NOMO-1 treated with DMSO at 0.1 percent for 48 hours (cell line): ENCODE results near the gene MTCL1.

Experiments
- DNase-seq: peaks from one replicate; lab custom pipeline; 2025; ENCODE audit not compliant: unreplicated experiment; lab: John Stamatoyannopoulos, UW

MTCL1 gene

DNA sequence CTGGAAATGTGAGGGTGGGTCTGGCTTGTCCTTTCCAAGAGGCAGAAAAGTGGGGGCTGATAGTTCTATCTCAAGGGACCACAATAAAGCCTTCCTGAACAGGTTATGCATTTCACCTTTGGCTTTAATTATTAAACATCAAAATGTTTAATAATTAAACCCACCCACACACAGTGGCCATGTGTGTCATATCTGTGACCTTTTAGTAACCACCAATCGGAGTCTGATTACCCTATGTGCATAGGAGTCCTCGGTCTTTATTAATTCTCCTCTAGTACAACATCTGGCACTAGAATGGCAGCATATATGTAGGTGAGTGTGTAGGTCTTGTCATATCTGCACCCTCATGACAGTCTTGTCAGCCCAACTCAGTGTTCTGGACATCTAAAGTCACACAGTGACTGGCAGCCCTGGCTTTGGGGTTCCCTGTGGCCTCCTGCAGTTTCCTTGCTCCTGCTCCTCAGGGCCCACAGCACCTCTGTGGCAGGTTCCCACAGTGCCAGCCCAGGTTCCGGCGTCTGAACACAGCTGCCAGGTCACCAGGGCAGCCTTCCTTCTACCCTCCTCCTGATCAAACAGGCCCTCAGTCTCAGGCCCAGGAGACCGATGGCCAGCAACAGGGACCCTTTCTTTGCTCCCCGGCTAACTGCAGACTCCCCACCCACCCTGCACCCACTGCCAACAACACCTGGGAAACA is 100.9 kb downstream of the MTCL1 start:
- no peak for DNase-seq

DNA sequence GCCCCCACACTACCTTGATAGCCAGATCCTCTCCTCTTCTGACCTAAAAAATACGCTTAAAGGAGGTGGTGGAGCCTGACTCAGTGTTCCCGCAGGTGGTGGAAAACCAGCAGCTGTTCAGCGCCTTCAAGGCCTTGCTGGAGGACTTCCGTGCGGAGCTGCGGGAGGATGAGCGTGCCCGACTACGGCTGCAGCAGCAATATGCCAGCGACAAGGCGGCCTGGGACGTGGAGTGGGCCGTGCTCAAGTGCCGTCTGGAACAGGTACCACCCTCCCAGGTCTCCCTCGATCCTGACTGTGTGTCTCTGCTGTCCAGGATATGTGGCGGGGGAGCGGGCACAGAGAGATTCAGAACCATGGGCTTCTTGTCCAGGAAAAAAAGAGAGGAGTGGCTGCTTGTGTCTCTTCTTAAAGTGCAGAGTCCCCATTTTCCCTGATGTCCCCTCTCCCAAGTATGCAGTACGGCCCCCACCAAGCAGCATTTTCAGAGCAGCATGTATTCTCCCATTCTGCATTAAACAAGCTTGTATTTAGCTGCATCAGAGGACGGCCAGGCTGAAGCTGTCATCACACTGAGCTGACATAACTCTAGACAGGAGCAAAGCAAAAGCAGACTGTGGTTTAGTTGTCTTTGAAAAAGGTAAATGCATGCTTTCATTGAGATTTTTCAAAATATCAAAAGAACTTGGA is 101.6 kb downstream of the MTCL1 start:
- DNase-seq: no peak

DNA sequence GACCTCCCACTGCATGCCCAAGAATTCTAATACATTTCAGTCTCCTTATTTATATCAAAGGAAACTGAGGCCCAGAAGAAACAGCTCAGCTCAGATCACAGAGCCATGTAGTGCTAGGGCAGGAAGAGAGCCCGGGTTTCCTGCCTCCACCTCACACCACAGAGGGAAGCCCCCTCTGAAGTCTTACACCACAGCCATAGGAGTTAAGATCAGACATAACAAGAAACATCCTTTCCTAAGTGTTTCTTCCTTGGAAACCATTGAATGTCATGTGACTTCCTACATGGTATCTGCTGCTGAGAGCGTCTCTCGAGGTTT is 102.1 kb downstream of the MTCL1 start:
- no peak for DNase-seq

DNA sequence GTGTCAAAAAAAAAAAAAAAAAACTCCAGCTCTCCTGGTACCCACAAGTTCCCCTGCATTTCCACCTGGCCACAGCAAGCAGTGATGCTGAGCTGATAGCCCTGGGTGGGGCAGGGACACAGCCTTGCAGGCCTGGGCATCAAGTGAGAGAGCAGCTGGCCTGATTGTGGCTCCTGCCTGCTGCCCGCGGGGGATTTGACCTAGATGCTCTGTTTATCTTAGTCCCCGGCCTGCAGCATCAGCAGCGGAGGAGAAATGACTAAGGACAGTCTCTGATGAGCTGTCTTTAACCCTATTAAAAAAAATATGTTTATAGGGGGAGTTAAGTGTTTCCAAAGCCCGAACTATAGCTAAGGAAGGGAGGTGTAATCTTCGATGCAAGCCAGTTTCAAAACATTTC is 102.6 kb downstream of the MTCL1 start:
- DNase-seq: no peak

DNA sequence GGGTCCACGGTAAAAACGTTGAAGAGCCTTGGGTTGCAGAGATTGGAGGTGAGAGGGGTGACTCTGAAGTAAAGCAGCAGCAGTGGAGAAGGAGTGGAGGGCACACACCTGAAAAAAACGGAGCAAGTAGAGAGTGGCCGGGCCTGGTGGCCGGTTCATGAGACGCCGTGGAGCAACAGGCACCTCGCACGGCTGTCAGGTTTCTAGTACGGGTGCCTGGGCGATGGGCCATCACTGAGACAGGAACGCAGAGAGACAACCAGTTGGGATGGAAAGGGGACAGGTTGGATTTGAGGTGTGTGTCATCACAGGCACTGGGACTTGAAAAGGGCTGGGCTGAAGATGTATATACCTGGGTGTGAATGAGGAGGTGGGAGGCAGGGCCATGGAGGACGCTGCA is 104.2 kb downstream of the MTCL1 start:
- no peak for DNase-seq

DNA sequence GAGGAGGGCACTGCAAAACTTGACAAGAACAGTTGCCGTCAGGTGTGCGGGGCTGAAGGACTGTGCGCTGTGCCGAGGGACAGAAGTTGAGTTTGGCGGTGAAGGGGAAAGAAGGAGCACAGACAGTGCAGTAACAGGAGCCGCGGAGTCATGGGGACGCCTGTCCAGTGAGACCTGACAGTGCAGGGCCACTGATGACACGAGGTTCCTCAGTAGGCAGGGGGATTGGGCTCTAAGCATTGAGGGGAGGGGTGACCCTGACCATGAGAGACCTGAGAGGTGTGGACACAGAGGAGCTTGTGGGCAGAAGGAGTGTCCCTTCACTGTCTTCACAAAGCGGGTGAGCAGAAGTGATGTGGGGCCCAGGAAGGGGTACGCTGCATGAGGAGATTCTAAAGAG is 104.8 kb downstream of the MTCL1 start:
- DNase-seq: no peak

DNA sequence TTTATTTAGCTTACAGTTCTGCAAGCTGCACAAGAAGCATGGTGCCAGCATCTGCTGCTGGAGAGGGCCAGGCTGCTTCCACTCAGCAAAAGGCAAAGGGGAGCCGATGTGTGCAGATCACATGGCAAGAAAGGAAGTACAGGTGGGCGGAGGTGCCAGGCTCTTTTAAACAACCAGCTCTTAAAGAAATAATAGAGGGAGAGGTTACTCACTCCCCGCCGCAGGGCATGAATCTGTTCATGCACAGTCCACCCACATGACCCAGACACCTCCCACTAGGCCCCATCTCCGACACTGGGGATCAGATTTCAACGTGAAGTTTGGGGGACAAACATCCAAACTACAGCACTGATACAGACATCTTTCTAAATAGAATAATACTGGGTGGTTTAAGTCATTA is 105.8 kb downstream of the MTCL1 start:
- no peak for DNase-seq

DNA sequence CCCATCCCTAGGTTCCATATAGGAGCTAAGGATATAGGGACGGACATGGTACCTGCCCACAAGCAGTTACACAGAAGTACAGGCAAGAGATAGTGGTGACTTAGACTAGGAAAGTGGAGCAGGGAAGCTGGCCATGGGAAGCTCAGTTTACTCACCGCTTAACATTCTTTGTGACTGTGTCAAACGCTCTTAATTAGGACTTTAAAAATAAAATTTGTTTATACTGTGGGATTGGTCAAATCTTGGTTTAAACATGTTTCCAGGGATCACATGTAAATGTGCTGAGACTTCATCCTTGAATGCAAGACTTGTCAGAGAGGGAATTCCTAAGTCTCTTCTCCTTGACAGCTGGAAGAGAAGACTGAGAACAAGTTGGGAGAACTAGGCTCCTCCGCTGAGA is 107.3 kb downstream of the MTCL1 start:
- no peak for DNase-seq

DNA sequence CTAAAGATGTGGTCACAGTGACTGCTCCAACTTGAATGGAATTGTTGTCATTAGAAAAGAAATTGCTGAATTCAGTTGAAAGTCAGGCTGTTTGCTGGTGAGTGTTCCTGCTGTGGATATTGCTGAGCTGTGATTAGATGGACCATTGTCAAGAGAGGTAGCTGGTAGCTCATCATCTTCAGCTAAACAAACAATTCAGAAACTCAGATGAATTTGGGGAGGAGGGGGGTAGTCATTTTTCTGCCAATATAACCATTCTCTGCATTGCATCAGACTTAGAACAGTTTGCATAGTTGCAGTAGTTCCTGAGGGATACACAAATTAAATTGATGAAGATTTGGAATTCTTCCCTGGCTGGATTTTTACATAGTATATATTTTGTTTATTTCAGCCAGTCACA is 108.3 kb downstream of the MTCL1 start:
- no peak for DNase-seq

DNA sequence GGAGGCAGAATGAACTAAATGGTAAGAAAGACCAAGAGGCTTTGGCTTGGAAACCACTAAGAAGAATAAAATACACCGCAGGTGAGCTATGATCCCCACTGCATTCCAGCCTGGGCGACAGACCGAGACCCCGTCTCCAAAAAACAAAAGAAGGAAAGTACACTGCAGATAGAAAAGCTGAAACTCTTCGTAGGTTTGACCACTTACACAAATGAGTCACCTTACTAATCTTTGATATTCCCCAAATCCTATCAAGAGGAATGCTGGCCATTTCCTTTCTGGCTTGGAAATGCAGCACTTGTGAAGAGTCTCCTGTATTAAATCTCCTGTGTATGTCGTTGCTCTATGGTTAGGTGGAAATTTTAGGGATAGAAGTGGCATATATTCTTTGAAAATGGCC is 108.8 kb downstream of the MTCL1 start:
- no peak for DNase-seq

DNA sequence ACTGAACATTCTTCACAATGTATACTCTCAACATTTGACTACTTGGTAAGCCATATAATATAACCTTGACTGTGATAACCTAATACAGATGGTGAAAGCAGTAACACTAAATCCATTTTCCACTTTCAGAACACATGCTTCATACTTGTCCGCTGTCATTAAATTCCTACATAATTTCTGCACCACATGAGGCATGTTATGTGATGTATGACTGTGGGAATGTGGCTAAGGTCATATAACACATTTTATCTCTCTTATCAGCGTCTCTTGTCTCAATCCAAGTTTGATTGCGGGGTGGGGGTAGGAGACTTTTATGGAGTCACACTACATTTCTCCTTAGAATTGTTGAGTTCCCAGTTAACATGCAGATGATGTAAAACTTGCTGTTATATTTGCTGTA is 110.9 kb downstream of the MTCL1 start:
- DNase-seq: no peak

DNA sequence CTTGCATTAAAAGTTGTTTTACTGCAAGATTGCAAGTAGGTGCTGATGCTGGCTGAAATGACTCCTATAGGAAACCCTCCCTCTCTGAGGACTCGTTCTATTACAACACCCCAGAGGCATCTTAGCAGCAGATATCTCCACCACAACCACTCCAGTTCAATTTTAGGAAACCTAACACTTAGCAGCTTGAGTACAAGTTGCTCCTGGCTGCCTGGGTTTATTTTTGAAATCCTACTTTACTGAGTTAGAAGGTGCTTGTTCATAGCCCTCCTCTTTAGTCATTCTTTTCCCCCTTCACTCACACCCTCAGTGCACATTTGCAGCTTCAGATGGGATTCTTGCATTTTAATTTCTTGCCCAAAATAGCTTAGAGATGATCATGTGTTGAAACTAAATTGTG is 111.5 kb downstream of the MTCL1 start:
- no peak for DNase-seq

DNA sequence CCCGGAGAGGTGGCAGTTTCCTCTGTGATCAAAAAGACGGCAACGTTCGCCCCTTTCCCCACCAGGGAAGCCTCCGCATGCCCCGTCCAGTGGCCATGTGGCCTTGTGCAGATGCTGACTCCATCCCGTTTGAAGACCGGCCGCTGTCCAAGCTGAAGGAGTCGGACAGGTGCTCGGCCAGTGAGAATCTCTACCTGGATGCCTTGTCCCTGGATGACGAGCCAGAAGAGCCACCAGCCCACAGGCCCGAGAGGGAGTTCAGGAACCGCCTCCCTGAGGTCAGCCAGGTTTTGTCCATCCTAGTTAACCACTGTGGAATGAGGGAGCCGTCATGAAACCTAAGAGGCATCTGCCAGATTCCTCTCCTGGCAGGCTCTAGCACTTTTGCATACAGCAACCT is 113.6 kb downstream of the MTCL1 start:
- DNase-seq: no peak

DNA sequence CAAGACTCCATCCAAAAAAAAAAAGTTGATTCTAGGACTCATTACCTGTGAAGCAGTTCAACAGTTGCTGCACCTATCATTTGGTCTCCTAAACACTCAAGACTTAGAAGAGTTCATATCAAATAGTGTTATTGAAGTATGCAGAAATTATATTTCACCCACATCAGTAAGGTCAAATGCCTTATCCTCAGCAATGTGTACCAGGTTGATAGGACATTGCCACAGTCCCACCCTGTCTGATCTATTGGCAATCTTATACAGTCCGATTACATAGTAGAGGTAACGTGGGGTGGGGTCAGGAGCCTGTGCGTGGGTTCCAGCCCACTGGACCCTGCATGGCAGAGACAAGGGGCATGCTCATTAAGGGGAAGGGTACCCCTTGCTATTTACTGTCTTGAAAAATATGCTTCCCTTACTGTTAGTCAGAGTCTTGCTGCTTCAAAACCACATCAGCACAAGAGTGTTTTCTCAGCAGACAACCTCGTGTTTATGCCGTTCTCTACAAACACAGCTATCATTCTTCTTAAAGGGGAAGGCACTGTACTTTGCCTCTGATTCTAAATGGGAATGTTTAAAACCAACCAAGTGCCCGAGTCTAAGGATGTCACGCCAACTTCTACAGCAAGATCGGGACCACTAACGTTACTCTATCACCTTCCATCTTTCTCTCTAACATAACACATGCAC is 115.2 kb downstream of the MTCL1 start:
- no peak for DNase-seq

DNA sequence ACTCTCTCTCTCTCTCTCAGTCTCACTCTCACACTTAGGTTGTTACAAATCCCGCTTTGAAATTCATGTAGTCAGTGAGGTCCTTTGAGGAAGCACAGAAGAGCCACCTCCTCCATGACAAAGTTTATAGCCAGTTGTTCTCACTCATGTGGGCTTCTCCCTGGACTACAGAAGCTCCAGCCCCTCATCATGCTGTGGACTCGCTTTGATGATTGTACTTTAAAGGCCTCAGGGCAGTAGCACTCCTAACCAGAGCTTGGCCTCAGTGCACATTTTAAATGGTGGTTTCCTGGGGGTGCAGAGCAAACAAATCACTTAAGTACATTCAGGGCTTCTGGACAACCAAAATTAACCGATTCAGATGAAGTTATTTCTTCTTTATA is 115.7 kb downstream of the MTCL1 start:
- no peak for DNase-seq

DNA sequence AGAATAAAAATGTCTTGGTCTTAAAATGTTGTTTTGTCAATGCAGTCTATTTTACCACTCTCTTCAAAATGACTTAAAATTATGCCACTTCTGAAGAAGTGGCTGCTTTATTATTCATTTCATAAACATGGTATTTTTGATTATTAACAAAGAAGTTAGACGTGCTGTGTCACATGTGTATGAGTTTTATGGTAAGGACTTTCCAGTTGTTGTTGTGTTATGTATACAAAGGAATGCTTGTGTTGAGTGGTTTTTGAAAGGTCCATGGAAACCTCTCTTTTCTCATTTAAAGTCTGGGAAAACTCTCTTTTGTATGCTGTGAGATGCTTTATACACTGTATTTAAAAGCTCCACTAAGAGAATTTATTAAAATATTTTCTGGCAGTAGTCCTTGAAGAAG is 116.2 kb downstream of the MTCL1 start:
- DNase-seq: no peak

DNA sequence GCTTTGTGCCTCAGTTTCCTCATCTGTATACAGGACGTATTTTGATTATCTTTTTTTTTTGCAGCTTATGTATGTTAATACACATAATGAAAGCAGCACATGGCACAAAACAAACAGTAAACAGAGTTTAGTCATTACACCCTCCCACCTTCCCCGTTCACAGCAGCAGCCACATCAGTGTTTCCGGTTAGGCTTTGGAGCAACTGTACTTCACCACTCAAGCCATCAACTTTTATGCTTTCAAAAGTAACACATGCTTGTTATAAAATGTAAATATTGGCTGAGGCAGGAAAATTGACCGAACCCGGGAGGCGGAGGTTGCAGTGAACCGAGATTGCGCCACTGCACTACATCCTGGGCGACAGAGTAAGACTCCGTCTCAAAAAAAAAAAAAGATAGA is 117.3 kb downstream of the MTCL1 start:
- DNase-seq: no peak

DNA sequence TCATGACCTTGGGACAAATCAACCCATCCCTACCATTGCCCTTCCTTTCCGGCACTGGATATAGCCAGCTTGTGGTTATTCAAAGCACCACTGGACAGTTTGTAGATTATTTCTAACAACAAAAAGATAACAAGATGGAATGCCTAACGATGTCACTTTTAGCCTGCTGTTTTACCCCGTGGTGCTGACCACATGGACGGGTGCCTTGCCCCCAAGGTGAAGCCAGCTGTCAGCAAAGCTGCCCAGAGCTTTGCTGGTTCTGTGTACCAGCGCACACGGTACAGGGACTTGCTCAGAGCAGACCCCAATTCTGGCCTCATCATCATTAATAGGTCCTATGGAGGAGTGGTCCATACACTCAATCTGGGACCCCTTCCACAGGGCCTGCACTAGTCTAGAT is 118.2 kb downstream of the MTCL1 start:
- no peak for DNase-seq

DNA sequence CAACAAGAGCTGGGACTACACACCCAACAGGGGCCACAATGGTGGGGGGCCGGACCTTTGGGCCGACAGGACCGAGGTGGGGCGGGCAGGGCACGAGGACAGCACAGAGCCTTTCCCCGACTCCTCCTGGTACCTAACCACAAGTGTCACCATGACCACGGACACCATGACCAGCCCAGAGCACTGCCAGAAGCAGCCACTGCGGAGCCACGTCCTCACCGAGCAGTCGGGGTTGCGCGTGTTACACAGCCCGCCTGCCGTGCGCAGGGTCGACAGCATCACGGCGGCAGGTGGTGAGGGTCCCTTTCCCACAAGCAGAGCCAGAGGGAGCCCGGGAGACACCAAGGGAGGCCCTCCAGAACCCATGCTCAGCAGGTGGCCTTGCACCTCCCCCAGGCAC is 119.5 kb downstream of the MTCL1 start:
- no peak for DNase-seq

DNA sequence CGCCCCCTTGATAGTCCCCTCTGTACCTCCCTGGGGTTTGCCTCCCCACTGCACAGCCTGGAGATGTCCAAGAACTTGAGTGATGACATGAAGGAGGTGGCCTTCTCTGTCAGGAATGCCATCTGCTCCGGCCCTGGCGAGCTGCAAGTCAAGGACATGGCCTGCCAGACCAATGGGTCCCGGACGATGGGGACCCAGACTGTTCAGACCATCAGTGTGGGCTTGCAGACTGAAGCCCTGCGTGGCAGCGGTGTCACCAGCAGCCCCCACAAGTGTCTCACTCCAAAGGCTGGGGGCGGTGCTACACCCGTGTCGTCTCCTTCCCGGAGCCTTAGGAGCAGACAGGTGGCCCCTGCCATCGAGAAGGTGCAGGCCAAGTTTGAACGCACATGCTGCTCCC is 119.9 kb downstream of the MTCL1 start:
- DNase-seq: no peak

DNA sequence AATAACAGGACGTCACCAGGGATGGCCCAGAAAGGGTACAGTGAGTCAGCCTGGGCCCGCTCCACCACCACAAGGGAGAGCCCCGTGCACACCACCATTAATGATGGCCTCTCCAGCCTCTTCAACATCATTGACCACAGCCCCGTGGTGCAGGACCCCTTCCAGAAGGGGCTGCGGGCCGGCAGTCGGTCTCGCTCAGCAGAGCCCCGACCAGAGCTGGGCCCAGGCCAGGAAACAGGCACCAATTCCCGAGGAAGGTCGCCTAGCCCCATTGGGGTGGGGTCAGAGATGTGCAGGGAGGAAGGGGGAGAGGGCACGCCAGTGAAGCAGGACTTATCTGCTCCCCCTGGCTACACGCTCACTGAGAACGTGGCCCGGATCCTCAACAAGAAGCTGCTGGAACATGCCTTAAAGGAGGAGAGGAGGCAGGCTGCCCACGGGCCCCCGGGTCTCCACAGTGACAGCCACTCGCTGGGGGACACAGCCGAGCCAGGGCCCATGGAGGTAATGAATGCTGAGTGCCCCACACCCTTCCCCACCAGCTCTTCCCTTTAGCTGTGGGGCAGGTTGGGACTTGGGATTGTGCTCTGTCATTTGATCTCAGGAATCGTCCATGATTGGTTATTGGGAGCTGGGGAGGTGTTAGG is 120.5 kb downstream of the MTCL1 start:
- no peak for DNase-seq

DNA sequence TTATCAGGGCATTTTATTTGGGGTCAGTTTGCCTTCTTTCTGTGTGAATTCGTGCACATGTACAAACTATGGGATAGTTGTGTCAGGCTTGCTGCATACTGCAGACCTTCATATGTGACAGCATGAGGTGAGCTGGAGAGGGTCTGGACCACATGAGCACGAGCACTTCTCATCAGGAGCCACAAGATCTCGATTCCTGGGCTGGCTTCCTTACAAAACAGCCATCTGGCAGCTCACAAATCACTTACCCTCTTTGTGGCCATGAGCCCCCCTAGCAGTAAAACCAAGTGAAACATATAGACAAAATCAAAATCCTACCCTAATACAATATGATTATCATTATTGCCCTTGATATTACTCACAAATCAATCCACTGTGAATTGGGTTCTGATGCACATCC is 121.2 kb downstream of the MTCL1 start:
- no peak for DNase-seq
